HepG2 (cell line): ENCODE data around the gene GPX1. TPM values are rescaled to one million over a fixed set of nuclear protein-coding genes. Genes with fewer than 3 reads are reported as not detected.

ENCODE experiments used
- BCL6 ChIP-seq: IDR thresholded peaks from 2 replicates; pipeline ENCODE4 v1.6.1; 2016; ENCODE audit warnings: missing genetic modification reagents, missing compliant biosample characterization
- ELF3 ChIP-seq: IDR thresholded peaks from 2 replicates; pipeline ENCODE4 v1.6.1; 2016; ENCODE audit warnings: missing genetic modification reagents, missing compliant biosample characterization
- HNRNPH1 ChIP-seq: fragments of 200-400 bp; formaldehyde crosslinking; optimal IDR thresholded peaks from 2 replicates; pipeline ENCODE3; 2017; ENCODE audit warnings: mild to moderate bottlenecking, low read depth, low read length
- KMT2B ChIP-seq: IDR thresholded peaks from 2 replicates; pipeline ENCODE4 v1.6.1; 2016; ENCODE audit warnings: missing genetic modification reagents, missing compliant biosample characterization
- NFYB ChIP-seq: sonication (generic); formaldehyde crosslinking; IDR thresholded peaks from 2 replicates; pipeline ENCODE4 v1.4.0; 2020; ENCODE audit warnings: missing genetic modification reagents
- RBAK ChIP-seq: sonication (generic); formaldehyde crosslinking; IDR thresholded peaks from 2 replicates; pipeline ENCODE4 v1.5.1; 2020; ENCODE audit warnings: mild to moderate bottlenecking, missing genetic modification reagents
- SIN3A ChIP-seq: IDR thresholded peaks from 2 replicates; pipeline ENCODE4 v1.6.1; 2011; ENCODE audit warnings: low read depth, mild to moderate bottlenecking, control low read depth, low read length, borderline replicate concordance
- SMC3 ChIP-seq: IDR thresholded peaks from 2 replicates; pipeline ENCODE4 v1.6.1; 2011; ENCODE audit warnings: low read length, improper control_type of control experiment
- ZC3H13 ChIP-seq: sonication (generic); formaldehyde crosslinking; IDR thresholded peaks from 2 replicates; pipeline ENCODE4 v1.8.1; 2023; ENCODE audit warnings: mild to moderate bottlenecking, missing genetic modification reagents, moderate library complexity
- ZFP1 ChIP-seq: IDR thresholded peaks from 2 replicates; pipeline ENCODE4 v1.6.1; 2016
- ZNF337 ChIP-seq: sonication (generic); formaldehyde crosslinking; IDR thresholded peaks from 2 replicates; pipeline ENCODE4 v1.5.1; 2020; ENCODE audit warnings: missing genetic modification reagents, low read depth, mild to moderate bottlenecking, borderline replicate concordance
- ZNF343 ChIP-seq: sonication (generic); formaldehyde crosslinking; IDR thresholded peaks from 2 replicates; pipeline ENCODE4 v1.4.0; 2020; ENCODE audit warnings: mild to moderate bottlenecking, missing genetic modification reagents
- ZNF670 ChIP-seq: sonication (generic); formaldehyde crosslinking; IDR thresholded peaks from 2 replicates; pipeline ENCODE4 v1.8.0; 2022; ENCODE audit warnings: mild to moderate bottlenecking, missing genetic modification reagents, borderline replicate concordance
- ZNF672 ChIP-seq: sonication (generic); formaldehyde crosslinking; IDR thresholded peaks from 2 replicates; pipeline ENCODE4 v1.8.1; 2022; ENCODE audit warnings: missing genetic modification reagents
- ZNF7 ChIP-seq: IDR thresholded peaks from 2 replicates; pipeline ENCODE4 v1.6.1; 2016; ENCODE audit warnings: missing biosample characterization, missing genetic modification reagents
- ZNF709 ChIP-seq: sonication (generic); formaldehyde crosslinking; IDR thresholded peaks from 2 replicates; pipeline ENCODE4 v1.5.0; 2020; ENCODE audit warnings: mild to moderate bottlenecking, missing genetic modification reagents
- ZNF749 ChIP-seq: sonication (generic); formaldehyde crosslinking; IDR thresholded peaks from 2 replicates; pipeline ENCODE4 v1.8.0; 2022; ENCODE audit warnings: mild to moderate bottlenecking, missing genetic modification reagents, moderate library complexity, borderline replicate concordance
- ZNF772 ChIP-seq: sonication (generic); formaldehyde crosslinking; IDR thresholded peaks from 2 replicates; pipeline ENCODE4 v1.5.0; 2020; ENCODE audit warnings: mild to moderate bottlenecking, missing genetic modification reagents
- polyA plus RNA-seq, 8 experiments: library from polyadenylated mRNA; depleted of rRNA in 3 of 8; stranded (reverse) in 7 of 8; unstranded in 1 of 8; fragments of >200 nt; fragmentation: Illumina TruSeq in 4 of 8; extraction: Trizol in 4 of 8; gene quantifications; 2 replicates each; pipeline versions ENCODE4 v1.2.1 to v1.2.3, GENCODE V29; 2011 to 2016; ENCODE audit warnings: low read depth in 4 of 8, missing spikeins in 1 of 8, mixed read lengths in 1 of 8; ENCODE audit not compliant: insufficient read depth in 1 of 8
- total RNA-seq, 5 experiments: library from RNA; depleted of rRNA; stranded (reverse); fragments of >200 nt; fragmentation: Illumina TruSeq; extraction: Trizol; gene quantifications; 2 replicates each; pipeline ENCODE4 v1.2.3, GENCODE V29; 2016; ENCODE audit warnings: low read depth in 1 of 5
- TF ChIP-seq, protein P1 (sequence below): sonication (generic); formaldehyde crosslinking; conservative IDR thresholded peaks from 2 replicates; pipeline ENCODE4 v1.5.0; 2020; ENCODE audit warnings: missing genetic modification reagents
- TF ChIP-seq, protein P2 (sequence below): sonication (generic); formaldehyde crosslinking; IDR thresholded peaks from 2 replicates; pipeline ENCODE4 v1.9.0; 2021; ENCODE audit warnings: missing genetic modification reagents, borderline replicate concordance
- TF ChIP-seq, protein P3 (sequence below): sonication (generic); formaldehyde crosslinking; IDR thresholded peaks from 2 replicates; pipeline ENCODE4 v1.8.1; 2022; ENCODE audit warnings: mild to moderate bottlenecking, missing genetic modification reagents
- TF ChIP-seq, protein P4 (sequence below): sonication (generic); formaldehyde crosslinking; IDR thresholded peaks from 2 replicates; pipeline ENCODE4 v1.5.0; 2020; ENCODE audit warnings: missing genetic modification reagents
- TF ChIP-seq, protein P5 (sequence below): sonication (generic); formaldehyde crosslinking; conservative IDR thresholded peaks from 2 replicates; pipeline ENCODE4 v1.8.1; 2023; ENCODE audit warnings: missing genetic modification reagents
- TF ChIP-seq, protein P6 (sequence below): sonication (generic); formaldehyde crosslinking; IDR thresholded peaks from 2 replicates; pipeline ENCODE4 v1.5.1; 2020; ENCODE audit warnings: missing genetic modification reagents, mild to moderate bottlenecking, borderline replicate concordance

Gene GPX1
- total and polyA plus RNA-seq, 2 of the 13 experiments (the other 11 are each of a cell fraction or from before 2014, with no cell fraction given): 149 to 168 TPM

DNA sequence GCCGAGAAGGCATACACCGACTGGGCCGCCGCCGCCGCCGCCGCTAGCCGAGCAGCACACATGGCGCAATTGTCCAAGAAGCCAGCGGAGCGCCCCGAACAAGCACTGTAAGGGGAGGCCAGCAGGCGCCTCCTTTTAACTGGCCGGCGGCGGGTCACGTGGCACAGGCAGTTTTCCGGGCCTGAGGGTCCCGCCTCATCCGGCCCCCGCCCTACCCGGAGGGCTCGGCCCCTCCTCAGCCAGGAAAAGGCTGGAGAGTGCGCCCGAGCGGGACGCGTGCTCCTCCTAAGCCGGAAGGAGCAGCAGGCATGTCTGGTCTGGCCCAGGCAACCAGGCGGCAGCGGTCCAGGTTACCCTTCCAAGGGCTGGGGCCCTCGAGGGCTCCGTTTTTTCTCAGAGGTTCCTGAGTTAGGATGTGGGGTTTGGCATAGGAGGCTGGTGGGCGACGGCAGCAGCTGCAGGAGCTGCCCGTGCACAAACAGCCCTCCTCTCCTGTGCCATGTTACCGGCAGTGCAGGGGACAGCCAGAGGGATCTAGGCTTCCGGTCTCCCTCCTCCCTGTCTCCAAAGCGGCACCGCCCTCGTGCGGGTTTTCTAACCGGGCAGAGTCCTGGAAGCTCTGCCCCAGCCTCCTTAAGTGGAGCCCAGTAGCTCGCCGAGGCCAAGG is at the start of gene GPX1 (continued):
- TF ChIP-seq, protein P1, sequence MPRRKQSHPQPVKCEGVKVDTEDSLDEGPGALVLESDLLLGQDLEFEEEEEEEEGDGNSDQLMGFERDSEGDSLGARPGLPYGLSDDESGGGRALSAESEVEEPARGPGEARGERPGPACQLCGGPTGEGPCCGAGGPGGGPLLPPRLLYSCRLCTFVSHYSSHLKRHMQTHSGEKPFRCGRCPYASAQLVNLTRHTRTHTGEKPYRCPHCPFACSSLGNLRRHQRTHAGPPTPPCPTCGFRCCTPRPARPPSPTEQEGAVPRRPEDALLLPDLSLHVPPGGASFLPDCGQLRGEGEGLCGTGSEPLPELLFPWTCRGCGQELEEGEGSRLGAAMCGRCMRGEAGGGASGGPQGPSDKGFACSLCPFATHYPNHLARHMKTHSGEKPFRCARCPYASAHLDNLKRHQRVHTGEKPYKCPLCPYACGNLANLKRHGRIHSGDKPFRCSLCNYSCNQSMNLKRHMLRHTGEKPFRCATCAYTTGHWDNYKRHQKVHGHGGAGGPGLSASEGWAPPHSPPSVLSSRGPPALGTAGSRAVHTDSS (CRISPR knock-in tag): no peak
- TF ChIP-seq SIN3A (peak; percentile 89; the same call in 1 of the 2 replicates), NFYB (CRISPR knock-in tag) (peak; percentile 79), BCL6 (peak; percentile 32; the same call in 1 of the 2 replicates), ELF3 (CRISPR knock-in tag) (peak; percentile 87; the same call in 1 of the 2 replicates), ZNF343 (CRISPR knock-in tag) (no peak), ZNF709 (CRISPR knock-in tag) (peak; percentile 82; the same call in 1 of the 2 replicates), ZNF337 (CRISPR knock-in tag) (no peak), RBAK (no peak), ZNF772 (CRISPR knock-in tag) (peak; percentile 95), ZFP1 (CRISPR knock-in tag) (peak; percentile 93; the same call in 1 of the 2 replicates), ZNF7 (CRISPR knock-in tag) (no peak), ZNF672 (CRISPR knock-in tag) (no peak), ZNF749 (CRISPR knock-in tag) (peak; percentile 60), KMT2B (CRISPR knock-in tag) (no peak; the same call in 1 of the 2 replicates), ZC3H13 (CRISPR knock-in tag) (peak; percentile 62; the same call in 1 of the 2 replicates), HNRNPH1 (no peak), ZNF670 (peak; percentile 66; the same call in 1 of the 2 replicates), SMC3 (no peak)
- TF ChIP-seq, protein P2, sequence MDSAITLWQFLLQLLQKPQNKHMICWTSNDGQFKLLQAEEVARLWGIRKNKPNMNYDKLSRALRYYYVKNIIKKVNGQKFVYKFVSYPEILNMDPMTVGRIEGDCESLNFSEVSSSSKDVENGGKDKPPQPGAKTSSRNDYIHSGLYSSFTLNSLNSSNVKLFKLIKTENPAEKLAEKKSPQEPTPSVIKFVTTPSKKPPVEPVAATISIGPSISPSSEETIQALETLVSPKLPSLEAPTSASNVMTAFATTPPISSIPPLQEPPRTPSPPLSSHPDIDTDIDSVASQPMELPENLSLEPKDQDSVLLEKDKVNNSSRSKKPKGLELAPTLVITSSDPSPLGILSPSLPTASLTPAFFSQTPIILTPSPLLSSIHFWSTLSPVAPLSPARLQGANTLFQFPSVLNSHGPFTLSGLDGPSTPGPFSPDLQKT: 0 out of 2 replicates have a peak, but pooled peaks have one; percentile 26
- TF ChIP-seq, protein P3, sequence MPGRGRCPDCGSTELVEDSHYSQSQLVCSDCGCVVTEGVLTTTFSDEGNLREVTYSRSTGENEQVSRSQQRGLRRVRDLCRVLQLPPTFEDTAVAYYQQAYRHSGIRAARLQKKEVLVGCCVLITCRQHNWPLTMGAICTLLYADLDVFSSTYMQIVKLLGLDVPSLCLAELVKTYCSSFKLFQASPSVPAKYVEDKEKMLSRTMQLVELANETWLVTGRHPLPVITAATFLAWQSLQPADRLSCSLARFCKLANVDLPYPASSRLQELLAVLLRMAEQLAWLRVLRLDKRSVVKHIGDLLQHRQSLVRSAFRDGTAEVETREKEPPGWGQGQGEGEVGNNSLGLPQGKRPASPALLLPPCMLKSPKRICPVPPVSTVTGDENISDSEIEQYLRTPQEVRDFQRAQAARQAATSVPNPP (CRISPR knock-in tag): peak; percentile 94
- TF ChIP-seq, protein P4, sequence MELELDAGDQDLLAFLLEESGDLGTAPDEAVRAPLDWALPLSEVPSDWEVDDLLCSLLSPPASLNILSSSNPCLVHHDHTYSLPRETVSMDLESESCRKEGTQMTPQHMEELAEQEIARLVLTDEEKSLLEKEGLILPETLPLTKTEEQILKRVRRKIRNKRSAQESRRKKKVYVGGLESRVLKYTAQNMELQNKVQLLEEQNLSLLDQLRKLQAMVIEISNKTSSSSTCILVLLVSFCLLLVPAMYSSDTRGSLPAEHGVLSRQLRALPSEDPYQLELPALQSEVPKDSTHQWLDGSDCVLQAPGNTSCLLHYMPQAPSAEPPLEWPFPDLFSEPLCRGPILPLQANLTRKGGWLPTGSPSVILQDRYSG (CRISPR knock-in tag): no peak
- TF ChIP-seq, protein P5, sequence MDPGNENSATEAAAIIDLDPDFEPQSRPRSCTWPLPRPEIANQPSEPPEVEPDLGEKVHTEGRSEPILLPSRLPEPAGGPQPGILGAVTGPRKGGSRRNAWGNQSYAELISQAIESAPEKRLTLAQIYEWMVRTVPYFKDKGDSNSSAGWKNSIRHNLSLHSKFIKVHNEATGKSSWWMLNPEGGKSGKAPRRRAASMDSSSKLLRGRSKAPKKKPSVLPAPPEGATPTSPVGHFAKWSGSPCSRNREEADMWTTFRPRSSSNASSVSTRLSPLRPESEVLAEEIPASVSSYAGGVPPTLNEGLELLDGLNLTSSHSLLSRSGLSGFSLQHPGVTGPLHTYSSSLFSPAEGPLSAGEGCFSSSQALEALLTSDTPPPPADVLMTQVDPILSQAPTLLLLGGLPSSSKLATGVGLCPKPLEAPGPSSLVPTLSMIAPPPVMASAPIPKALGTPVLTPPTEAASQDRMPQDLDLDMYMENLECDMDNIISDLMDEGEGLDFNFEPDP (CRISPR knock-in tag): no peak
- TF ChIP-seq, protein P6, sequence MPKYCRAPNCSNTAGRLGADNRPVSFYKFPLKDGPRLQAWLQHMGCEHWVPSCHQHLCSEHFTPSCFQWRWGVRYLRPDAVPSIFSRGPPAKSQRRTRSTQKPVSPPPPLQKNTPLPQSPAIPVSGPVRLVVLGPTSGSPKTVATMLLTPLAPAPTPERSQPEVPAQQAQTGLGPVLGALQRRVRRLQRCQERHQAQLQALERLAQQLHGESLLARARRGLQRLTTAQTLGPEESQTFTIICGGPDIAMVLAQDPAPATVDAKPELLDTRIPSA (CRISPR knock-in tag): no peak; the same call in 1 of the 2 replicates
